ENCODE data around the gene UPF2. TPM values are rescaled to one million over a fixed set of nuclear protein-coding genes. Genes with fewer than 3 reads are reported as not detected.

The UPF2 gene
- total RNA-seq, 1 donor from 2014 or later, result 17.1 TPM

- no peak for DNase-seq (ENCODE audit: extremely low read depth, low read depth, low spot score)
These were observed 80.4 kb downstream of the UPF2 start for GRCh38 chr10:11962176-11962575.

GRCh38 chr10:11961771-11962170 is 80.8 kb downstream of the UPF2 start:
- DNase-seq (ENCODE audit: extremely low read depth, low read depth, low spot score), result no peak

DNA sequence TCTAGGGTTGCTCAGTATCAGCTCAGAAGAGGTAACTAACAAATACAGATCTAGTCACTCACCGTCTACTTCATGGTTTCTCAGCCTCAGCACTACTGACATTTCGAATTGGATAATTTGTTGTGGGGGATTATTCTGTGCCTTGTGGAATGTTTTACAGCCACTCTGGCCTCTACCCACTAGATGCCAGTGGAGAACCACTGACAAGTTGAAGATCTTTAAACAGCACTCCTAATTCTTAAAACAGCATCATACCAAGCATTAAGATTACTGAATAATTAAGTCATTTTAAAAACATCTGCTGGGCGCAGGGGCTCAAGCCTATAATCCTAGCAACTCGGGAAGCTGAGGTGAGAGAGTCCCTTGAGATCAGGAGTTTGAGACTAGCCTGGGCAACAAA is 82.6 kb downstream of the UPF2 start:
- no peak for DNase-seq (ENCODE audit: extremely low read depth, low read depth, low spot score)

- DNase-seq (ENCODE audit: extremely low read depth, low read depth, low spot score), result no peak
These were observed 83.7 kb downstream of the UPF2 start for GRCh38 chr10:11958956-11959355.

DNA sequence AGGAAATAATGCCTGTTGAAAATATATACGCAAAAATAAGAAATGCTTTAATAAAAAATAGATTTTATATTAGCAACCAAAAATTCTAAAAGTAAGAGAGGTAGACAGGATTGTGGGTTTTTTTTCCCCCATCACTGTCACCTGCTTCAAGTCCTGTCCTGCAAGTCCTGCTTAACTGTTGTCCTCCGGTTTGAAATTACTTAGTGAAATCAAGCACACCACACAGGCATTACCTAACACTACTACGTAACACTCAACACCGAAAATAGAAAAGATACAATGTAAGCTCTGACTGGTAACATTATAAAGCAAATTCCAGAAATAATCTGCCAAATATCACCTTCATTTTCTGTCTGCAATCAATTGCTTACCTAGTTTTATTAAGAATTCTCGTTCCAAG is 90.9 kb downstream of the UPF2 start:
- no peak for DNase-seq (ENCODE audit: extremely low read depth, low read depth, low spot score)

DNA sequence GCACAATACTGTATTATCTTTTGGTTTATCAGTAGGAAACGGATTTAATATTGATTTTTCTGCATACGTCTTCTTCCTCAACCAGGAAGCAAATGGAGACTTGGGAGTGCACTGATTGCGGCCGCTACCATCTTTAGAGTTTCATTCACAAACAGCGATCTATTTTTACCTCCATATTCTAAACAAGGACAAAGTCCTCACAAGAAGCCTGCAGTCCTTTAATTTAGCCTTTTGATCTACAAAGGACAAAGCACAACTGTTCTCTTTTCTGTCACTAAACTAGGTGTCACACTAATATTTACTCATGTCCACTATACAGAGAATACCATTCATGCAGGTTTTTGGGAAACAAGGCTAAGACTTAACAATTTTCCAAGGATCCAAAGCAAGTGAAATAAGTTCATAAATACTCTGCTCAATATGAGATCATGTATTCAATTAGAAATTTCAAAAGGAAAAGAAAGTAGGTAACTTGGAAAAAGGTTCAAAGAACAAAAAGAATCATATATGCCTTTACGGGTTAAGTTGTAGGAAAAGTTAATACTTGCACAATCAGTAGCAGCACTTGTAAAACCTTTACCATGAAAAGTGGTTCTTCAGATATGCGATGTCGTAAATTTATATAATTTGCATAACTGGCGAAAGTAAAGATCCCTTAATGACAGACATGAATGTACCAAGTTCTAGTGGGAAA is 92.1 kb downstream of the UPF2 start:
- DNase-seq (ENCODE audit: extremely low read depth, low read depth, low spot score), result no peak

DNA sequence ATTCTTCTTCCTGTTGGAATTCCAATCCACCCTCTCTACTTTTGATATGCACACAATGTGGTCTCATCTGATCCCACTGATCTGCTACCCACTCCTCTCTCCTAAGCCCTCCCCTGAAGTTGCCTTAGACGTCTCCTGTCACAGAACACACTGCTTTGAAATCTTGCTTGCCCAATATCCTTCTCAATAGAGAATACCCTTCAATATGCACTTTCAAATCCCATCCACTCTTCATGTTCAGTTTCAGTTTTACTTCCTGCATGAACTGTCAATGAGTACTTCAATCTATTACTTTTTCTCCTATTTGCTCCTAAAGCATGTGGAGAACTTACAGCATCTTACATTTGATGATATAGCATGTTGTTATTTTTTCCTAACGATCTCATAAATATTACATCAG is 93.5 kb downstream of the UPF2 start:
- DNase-seq (ENCODE audit: extremely low read depth, low read depth, low spot score), result no peak

GRCh38 chr10:11946652-11947051 is 96.0 kb downstream of the UPF2 start:
- no peak for DNase-seq (ENCODE audit: extremely low read depth, low read depth, low spot score)

DNA sequence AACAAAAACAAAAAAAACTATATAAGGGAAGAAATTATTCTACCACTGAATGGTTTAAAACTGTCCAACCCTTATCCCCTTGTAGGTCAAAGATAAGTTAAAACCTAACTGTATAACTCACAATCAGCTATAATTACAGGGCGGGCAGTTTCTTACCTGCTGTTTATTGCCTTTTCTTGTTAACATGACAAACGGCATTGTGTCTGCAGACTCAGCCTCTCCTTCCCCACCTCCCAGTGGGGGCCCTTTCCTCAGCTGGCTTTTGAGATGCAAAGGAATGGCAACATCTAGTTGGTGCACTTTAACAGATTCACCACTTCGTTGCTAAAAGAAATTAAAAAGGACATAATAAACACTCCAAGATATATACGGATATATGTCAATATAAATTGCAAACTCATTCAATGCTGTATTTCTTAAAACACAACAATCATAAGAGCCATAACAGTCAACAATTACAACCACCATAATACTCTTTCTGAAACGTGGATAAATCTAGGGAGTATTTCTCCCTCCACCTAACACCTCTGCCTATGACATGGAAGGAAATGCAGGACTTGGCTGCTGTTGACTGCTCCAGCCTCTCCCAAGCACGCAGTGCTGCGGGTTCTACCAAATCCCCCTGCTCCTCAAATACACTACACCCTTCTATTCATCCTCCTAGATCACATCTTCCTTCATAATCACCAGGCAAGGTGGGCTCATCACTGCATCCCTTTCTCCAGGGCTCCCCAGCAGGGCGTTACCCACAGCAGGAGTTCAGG is 106.0 kb downstream of the UPF2 start:
- no peak for DNase-seq (ENCODE audit: extremely low read depth, low read depth, low spot score)

GRCh38 chr10:11934262-11934661 is 108.3 kb downstream of the UPF2 start:
- DNase-seq (ENCODE audit: extremely low read depth, low read depth, low spot score), result no peak

- no peak for DNase-seq (ENCODE audit: extremely low read depth, low read depth, low spot score)
These were observed 108.9 kb downstream of the UPF2 start for GRCh38 chr10:11933577-11934223.

DNA sequence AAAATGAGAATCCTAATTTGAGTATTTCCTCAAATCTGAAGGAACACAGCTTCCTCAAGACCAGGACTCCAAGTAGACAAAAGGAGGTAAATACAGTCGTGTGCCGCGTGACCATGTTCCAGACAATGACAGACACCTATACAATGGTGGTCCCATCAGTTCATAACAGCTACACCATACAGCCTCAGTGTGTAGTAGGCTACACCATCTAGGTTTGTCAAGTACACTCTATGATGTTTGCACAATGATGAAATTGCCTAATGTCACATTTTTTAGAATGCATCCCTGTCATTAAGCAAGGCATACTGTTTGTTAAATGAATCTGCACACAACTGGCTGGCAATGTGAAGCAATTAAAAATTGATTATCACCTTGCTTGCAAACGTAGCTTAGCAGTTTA is 111.6 kb downstream of the UPF2 start:
- no peak for DNase-seq (ENCODE audit: extremely low read depth, low read depth, low spot score)

DNA sequence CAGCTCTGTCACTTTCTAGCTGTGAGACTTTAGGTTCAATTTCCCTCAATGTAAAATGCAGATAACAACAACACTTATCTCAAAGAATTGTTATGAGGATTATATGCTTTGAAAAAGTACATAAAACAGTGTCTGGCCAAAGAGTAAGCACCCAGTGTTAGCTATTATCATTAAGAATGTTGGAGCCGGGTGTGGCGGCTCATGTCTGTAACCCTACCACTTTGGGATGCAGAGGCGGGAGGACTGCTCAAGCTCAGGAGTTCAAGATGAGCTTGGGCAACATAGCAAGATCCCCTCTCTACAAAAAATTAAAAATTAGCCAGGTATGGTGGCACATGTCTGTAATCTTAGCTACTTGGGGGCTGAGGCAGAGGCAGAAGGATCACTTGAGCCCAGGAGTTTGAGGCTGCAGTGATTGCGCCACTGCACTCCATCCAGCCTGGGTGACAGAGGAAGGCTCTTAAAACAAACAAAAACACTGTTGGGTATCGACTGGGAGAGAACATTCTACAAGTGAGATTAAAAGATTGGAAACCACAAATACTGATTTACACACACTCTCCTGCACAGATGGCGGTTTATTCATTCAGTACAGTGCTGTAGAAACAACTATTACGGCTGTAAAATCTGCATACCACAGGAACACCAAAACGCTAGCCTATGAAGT is 112.2 kb downstream of the UPF2 start:
- no peak for DNase-seq (ENCODE audit: extremely low read depth, low read depth, low spot score)

- DNase-seq (ENCODE audit: extremely low read depth, low read depth, low spot score), result no peak
These were observed 114.9 kb downstream of the UPF2 start for GRCh38 chr10:11927746-11928145.

GRCh38 chr10:11921800-11922392 is 120.7 kb downstream of the UPF2 start:
- DNase-seq (ENCODE audit: extremely low read depth, low read depth, low spot score), result no peak

DNA sequence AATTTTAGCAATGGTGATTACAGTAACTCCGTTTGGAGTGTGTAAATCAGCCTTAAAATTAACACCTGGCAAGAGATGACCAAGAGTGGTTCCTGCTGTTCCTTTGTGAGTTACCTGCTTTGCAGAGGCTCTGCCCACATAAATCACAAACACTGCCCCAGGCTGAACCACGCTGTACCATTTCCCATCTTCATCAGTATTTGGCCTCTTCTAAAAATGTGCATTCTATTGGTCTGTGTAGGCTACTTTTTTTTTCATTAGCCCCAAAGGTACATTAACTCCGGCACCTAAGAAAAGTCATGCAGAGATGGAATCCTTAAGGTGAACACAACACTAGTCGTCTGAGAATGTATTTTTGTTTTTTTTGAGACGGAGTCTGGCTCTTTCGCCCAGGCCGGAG is 123.3 kb downstream of the UPF2 start:
- no peak for DNase-seq (ENCODE audit: extremely low read depth, low read depth, low spot score)

DNA sequence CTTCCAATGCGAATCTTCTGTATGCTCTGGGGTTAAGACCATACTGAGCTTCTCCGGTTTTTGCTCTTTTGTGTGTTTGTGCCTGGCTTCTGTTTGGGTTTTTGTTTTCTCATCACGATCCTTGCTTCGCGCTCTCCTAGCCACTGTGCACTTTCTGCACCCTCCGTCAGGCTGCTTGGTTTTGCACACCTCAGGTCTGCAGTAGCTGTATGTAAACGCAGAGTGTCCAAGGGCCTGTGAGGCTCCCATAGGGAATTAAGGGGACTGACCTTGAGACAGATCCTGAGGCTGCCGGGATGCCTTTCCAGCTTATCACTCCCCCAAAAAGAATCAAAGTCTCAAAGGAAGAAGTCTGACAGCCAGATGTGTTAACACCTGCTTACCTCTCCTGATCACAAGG is 124.2 kb downstream of the UPF2 start:
- DNase-seq (ENCODE audit: extremely low read depth, low read depth, low spot score), result no peak

- no peak for DNase-seq (ENCODE audit: extremely low read depth, low read depth, low spot score)
These were observed 129.4 kb downstream of the UPF2 start for GRCh38 chr10:11913079-11913641.

- no peak for DNase-seq (ENCODE audit: extremely low read depth, low read depth, low spot score)
These were observed 132.5 kb downstream of the UPF2 start for GRCh38 chr10:11910102-11910501.

- no peak for DNase-seq (ENCODE audit: extremely low read depth, low read depth, low spot score)
These were observed 133.0 kb downstream of the UPF2 start for GRCh38 chr10:11909618-11910017.

- DNase-seq (ENCODE audit: extremely low read depth, low read depth, low spot score), result no peak
These were observed 133.6 kb downstream of the UPF2 start for GRCh38 chr10:11908991-11909390.

Measured in glomerular endothelial cell (primary cell).